Measurements from ENCODE around the gene EBPL. TPM values are rescaled to one million over a fixed set of nuclear protein-coding genes. Genes with fewer than 3 reads are reported as not detected.
A peak's percentile ranks its signal among the peaks of the same experiment; 100 is the strongest.

EBPL gene
- polyA plus RNA-seq, 3 donors: 10.2 to 29.4 (median 27.3) TPM

- H3K27ac Mint-ChIP-seq: peak overlapping the region in 5 of 7 donors; percentile 8 to 79 (median 50)
- Histone ChIP-seq H3K36me3 (replicated peaks in 1 of 2; ENCODE audit: control insufficient read depth in 1 of 2, insufficient read depth in 2 of 2, low read length in 2 of 2) (no peaks in the 10 kb centered on the region), H3K9me3 (replicated peaks in 1 of 2; ENCODE audit: control insufficient read depth in 1 of 2, insufficient read depth in 1 of 2, low read length in 2 of 2) (no peaks in the 10 kb centered on the region), H4K20me1 (ENCODE audit: insufficient read depth, low read length) (no peaks in the 10 kb centered on the region), H3K27ac (ENCODE audit: low read depth in 1 of 2, low read length in 2 of 2) (peak overlapping the region in 1 of 2 donors; percentile 53), H3K9ac (ENCODE audit: insufficient read depth, low read length, poor library complexity, severe bottlenecking) (no peak overlapping the region), H3K79me2 (ENCODE audit: insufficient read depth, low read length) (peaks cover 7% of the 10 kb centered on the region), H2AFZ (ENCODE audit: insufficient read depth, low read depth, low read length, poor library complexity, severe bottlenecking) (no peak overlapping the region), H3K4me3 (replicated peaks in 1 of 3; ENCODE audit: low read depth in 2 of 3, low read length in 3 of 3) (no peak overlapping the region), H3K27me3 (ENCODE audit: control insufficient read depth in 2 of 2, insufficient read depth in 2 of 2, low read length in 2 of 2) (no peaks in the 10 kb centered on the region), H3K4me1 (ENCODE audit: control insufficient read depth in 1 of 2, insufficient read depth in 2 of 2, low read length in 2 of 2) (peaks cover 46 to 64% of the 10 kb centered on the region in 2 donors), H3K4me2 (replicated peaks; ENCODE audit: extremely low read depth, low read length, poor library complexity, severe bottlenecking) (no peak overlapping the region)
- H3K27me3 Mint-ChIP-seq (ENCODE audit: low read depth in 3 of 3): peaks cover 0 to 3% (median 1%) of the 10 kb centered on the region in 3 donors
- TF ChIP-seq CTCF (IDR thresholded peaks at IDR 0.05): no peak
- no peak for DNase-seq
- H3K4me3 Mint-ChIP-seq: peak overlapping the region in 1 of 2 donors; percentile 52
- peaks cover 52% of the 10 kb centered on the region for H3K4me1 Mint-ChIP-seq
- H3K9me3 Mint-ChIP-seq: peaks cover 0 to 1% (median 0%) of the 10 kb centered on the region in 7 donors
- intact Hi-C loops (cut with micrococcal nuclease): no loop called here
- H3K36me3 Mint-ChIP-seq: peaks cover 0 to 3% of the 10 kb centered on the region in 2 donors
- WGBS (ENCODE audit: insufficient coverage): 96% methylated on average over 5 of the region's 13 CpGs
Measured at GRCh38 chr13:49645451-49645850, 45.8 kb downstream of the EBPL start.

- peaks cover 67% of the 10 kb centered on the region for H3K4me1 Mint-ChIP-seq
- H3K9me3 Mint-ChIP-seq: peaks cover 0 to 1% (median 0%) of the 10 kb centered on the region in 7 donors
- H3K4me3 Mint-ChIP-seq: peak overlapping the region; percentile 78 to 97
- Histone ChIP-seq H3K9ac (ENCODE audit: insufficient read depth, low read length, poor library complexity, severe bottlenecking) (peak overlapping the region; percentile 63), H4K20me1 (ENCODE audit: insufficient read depth, low read length) (no peaks in the 10 kb centered on the region), H3K4me1 (ENCODE audit: control insufficient read depth in 1 of 2, insufficient read depth in 2 of 2, low read length in 2 of 2) (peaks cover 57 to 77% of the 10 kb centered on the region in 2 donors), H3K27ac (ENCODE audit: low read depth in 1 of 2, low read length in 2 of 2) (peak overlapping the region; percentile 91 to 93), H3K4me3 (replicated peaks in 1 of 3; ENCODE audit: low read depth in 2 of 3, low read length in 3 of 3) (peak overlapping the region; percentile 47 to 80 (median 61)), H3K36me3 (replicated peaks in 1 of 2; ENCODE audit: control insufficient read depth in 1 of 2, insufficient read depth in 2 of 2, low read length in 2 of 2) (peaks cover 2 to 4% of the 10 kb centered on the region in 2 donors), H3K27me3 (ENCODE audit: control insufficient read depth in 2 of 2, insufficient read depth in 2 of 2, low read length in 2 of 2) (no peaks in the 10 kb centered on the region), H2AFZ (ENCODE audit: insufficient read depth, low read depth, low read length, poor library complexity, severe bottlenecking) (peak overlapping the region; percentile 62), H3K9me3 (replicated peaks in 1 of 2; ENCODE audit: control insufficient read depth in 1 of 2, insufficient read depth in 1 of 2, low read length in 2 of 2) (no peaks in the 10 kb centered on the region), H3K4me2 (replicated peaks; ENCODE audit: extremely low read depth, low read length, poor library complexity, severe bottlenecking) (peak overlapping the region; percentile 82), H3K79me2 (ENCODE audit: insufficient read depth, low read length) (peaks cover 20% of the 10 kb centered on the region)
- peak; percentile 55 to 73 (median 69) for DNase-seq
- peaks cover 3 to 14% of the 10 kb centered on the region in 2 donors for H3K36me3 Mint-ChIP-seq
- no peak for TF ChIP-seq CTCF (IDR thresholded peaks at IDR 0.05)
- intact Hi-C loops (cut with micrococcal nuclease): loop anchor here in 1 of 2 donors (2.0 kb wide), 1 partner anchor 14 kb away; the partner anchor contains the start of gene ARL11
- WGBS (ENCODE audit: insufficient coverage): 8% methylated on average over 5 of the region's 12 CpGs
- peak overlapping the region; percentile 96 to 99 (median 99) for H3K27ac Mint-ChIP-seq
- H3K27me3 Mint-ChIP-seq (ENCODE audit: low read depth in 3 of 3): peaks cover 0 to 3% (median 1%) of the 10 kb centered on the region in 3 donors
Measured at GRCh38 chr13:49643035-49643646, 48.1 kb downstream of the EBPL start.

Data from CD14-positive monocyte (primary cell).